Right ventricle myocardium inferior (tissue), 1 donor: Measurements from ENCODE around the gene PLLP. TPM values are rescaled to one million over a fixed set of nuclear protein-coding genes. Genes with fewer than 3 reads are reported as not detected.

Experiments used
- ATAC-seq: fragments of 200-7000 bp; cut with Tn5 transposase; one replicate; pipeline ENCODE4 v1.9.1; 2020; ENCODE audit warnings: mild to moderate bottlenecking, moderate library complexity
- DNase-seq: peaks from one replicate; pipeline ENCODE4 v3.0.0; 2021; ENCODE audit errors: missing footprints
- intact Hi-C: fragments of 100-400 bp; cut with DNase I; formaldehyde crosslinking; loops from one replicate; pipeline ENCODE4 v1.11.0; 2022
- total RNA-seq: library from RNA; stranded (reverse); fragmentation: NEBNext Ultra II Directional; extraction: Animal tissue kit (Norgen Biotek cat#: 25700); gene quantifications from one replicate; pipeline ENCODE4 v1.2.1, GENCODE V29; 2021
- donor health status: DM: no; HTN: yes; CAD: no; lungs with severe emphysema.

PLLP gene
- total RNA-seq, 1 donor from 2014 or later: 3.4 TPM

- intact Hi-C loops: no loop called here
- ATAC-seq: no peak
- DNase-seq: no peak
These were observed 45.4 kb downstream of the PLLP start for GRCh38 chr16:57239107-57239506.

GRCh38 chr16:57238682-57239081 is 45.8 kb downstream of the PLLP start:
- intact Hi-C loops: no loop called here
- no peak for DNase-seq
- ATAC-seq: no peak

GRCh38 chr16:57236022-57236350 is 48.5 kb downstream of the PLLP start:
- intact Hi-C loops: no loop called here
- ATAC-seq (no peak), DNase-seq (no peak)

- DNase-seq (no peak), ATAC-seq (no peak)
- intact Hi-C loops: no loop called here
These were observed 49.1 kb downstream of the PLLP start for GRCh38 chr16:57235128-57236021.

GRCh38 chr16:57234707-57235092 is 49.8 kb downstream of the PLLP start:
- no peak for DNase-seq
- ATAC-seq: no peak
- intact Hi-C loops: loop anchor here (5.0 kb wide), 1 partner anchor 47 kb away; the partner anchor contains the start of genes PSME3IP1 and RSPRY1

- no peak for DNase-seq
These were observed 50.3 kb downstream of the PLLP start for GRCh38 chr16:57233944-57234706.

GRCh38 chr16:57231821-57232350 is 52.6 kb downstream of the PLLP start:
- ATAC-seq: no peak
- no peak for DNase-seq
- intact Hi-C loops: loop anchor here (5.0 kb wide), 1 partner anchor 45 kb away; the partner anchor contains the start of genes PSME3IP1 and RSPRY1

More at GRCh38 chr16:57233944-57234706, 50.3 kb downstream of the PLLP start:
- peak; percentile 88 for ATAC-seq
- intact Hi-C loops: loop anchor here (5.0 kb wide), 1 partner anchor 47 kb away; the partner anchor contains the start of genes PSME3IP1 and RSPRY1

GRCh38 chr16:57229079-57229478 is 55.4 kb downstream of the PLLP start:
- no peak for ATAC-seq
- intact Hi-C loops: no loop called here
- DNase-seq: no peak

GRCh38 chr16:57226701-57227621 is 57.5 kb downstream of the PLLP start:
- no peak for DNase-seq
- intact Hi-C loops: no loop called here
- ATAC-seq: no peak

GRCh38 chr16:57225978-57226377 is 58.5 kb downstream of the PLLP start:
- intact Hi-C loops: no loop called here
- no peak for DNase-seq
- no peak for ATAC-seq

GRCh38 chr16:57224651-57225335 is 59.7 kb downstream of the PLLP start:
- ATAC-seq (no peak), DNase-seq (no peak)
- intact Hi-C loops: no loop called here

GRCh38 chr16:57223057-57223456 is 61.4 kb downstream of the PLLP start:
- intact Hi-C loops: no loop called here
- ATAC-seq (no peak), DNase-seq (no peak)

GRCh38 chr16:57216968-57217367 is 67.5 kb downstream of the PLLP start:
- intact Hi-C loops: no loop called here
- DNase-seq (no peak), ATAC-seq (no peak)

- DNase-seq: no peak
- intact Hi-C loops: no loop called here
- ATAC-seq: no peak
These were observed 71.0 kb downstream of the PLLP start for GRCh38 chr16:57213462-57213861.

- peak; percentile 37 for DNase-seq
- ATAC-seq: no peak
- intact Hi-C loops: no loop called here
These were observed 74.7 kb downstream of the PLLP start for GRCh38 chr16:57209780-57210179.

GRCh38 chr16:57208926-57209325 is 75.5 kb downstream of the PLLP start:
- intact Hi-C loops: no loop called here
- ATAC-seq: no peak
- no peak for DNase-seq
